ENCODE measurements around the gene FLNC. TPM values are rescaled to one million over a fixed set of nuclear protein-coding genes. Genes with fewer than 3 reads are reported as not detected.
A peak's percentile ranks its signal among the peaks of the same experiment; 100 is the strongest.

Gene FLNC, protein sequence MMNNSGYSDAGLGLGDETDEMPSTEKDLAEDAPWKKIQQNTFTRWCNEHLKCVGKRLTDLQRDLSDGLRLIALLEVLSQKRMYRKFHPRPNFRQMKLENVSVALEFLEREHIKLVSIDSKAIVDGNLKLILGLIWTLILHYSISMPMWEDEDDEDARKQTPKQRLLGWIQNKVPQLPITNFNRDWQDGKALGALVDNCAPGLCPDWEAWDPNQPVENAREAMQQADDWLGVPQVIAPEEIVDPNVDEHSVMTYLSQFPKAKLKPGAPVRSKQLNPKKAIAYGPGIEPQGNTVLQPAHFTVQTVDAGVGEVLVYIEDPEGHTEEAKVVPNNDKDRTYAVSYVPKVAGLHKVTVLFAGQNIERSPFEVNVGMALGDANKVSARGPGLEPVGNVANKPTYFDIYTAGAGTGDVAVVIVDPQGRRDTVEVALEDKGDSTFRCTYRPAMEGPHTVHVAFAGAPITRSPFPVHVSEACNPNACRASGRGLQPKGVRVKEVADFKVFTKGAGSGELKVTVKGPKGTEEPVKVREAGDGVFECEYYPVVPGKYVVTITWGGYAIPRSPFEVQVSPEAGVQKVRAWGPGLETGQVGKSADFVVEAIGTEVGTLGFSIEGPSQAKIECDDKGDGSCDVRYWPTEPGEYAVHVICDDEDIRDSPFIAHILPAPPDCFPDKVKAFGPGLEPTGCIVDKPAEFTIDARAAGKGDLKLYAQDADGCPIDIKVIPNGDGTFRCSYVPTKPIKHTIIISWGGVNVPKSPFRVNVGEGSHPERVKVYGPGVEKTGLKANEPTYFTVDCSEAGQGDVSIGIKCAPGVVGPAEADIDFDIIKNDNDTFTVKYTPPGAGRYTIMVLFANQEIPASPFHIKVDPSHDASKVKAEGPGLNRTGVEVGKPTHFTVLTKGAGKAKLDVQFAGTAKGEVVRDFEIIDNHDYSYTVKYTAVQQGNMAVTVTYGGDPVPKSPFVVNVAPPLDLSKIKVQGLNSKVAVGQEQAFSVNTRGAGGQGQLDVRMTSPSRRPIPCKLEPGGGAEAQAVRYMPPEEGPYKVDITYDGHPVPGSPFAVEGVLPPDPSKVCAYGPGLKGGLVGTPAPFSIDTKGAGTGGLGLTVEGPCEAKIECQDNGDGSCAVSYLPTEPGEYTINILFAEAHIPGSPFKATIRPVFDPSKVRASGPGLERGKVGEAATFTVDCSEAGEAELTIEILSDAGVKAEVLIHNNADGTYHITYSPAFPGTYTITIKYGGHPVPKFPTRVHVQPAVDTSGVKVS (N-terminal part only)
- 12.2 TPM for total RNA-seq
- polyA plus RNA-seq (ENCODE audit: insufficient read depth, low read depth, low replicate concordance) = 2.8 TPM
- long read RNA-seq, donor 1, partial matches to known transcripts = 7 of 7 reads
- long read RNA-seq, donor 1, other reads (novel, unspliced or antisense) = 0 of 7 reads
- long read RNA-seq, donor 2, partial matches to known transcripts = 5 of 5 reads
- long read RNA-seq, donor 2, other reads (novel, unspliced or antisense) = 0 of 5 reads
- long read RNA-seq, donor 3 = 0 reads
- long read RNA-seq, donor 4, full-length matches to known transcripts = 1 of 1 reads
- long read RNA-seq, donor 4, partial matches to known transcripts = 0 of 1 reads
- long read RNA-seq, donor 4, other reads (novel, unspliced or antisense) = 0 of 1 reads
- long read RNA-seq, donor 5 = 0 reads
- long read RNA-seq, donor 6, partial matches to known transcripts = 5 of 5 reads
- long read RNA-seq, donor 6, other reads (novel, unspliced or antisense) = 0 of 5 reads
- long read RNA-seq, donor 7, partial matches to known transcripts = 10 of 13 reads
- long read RNA-seq, donor 7, other reads (novel, unspliced or antisense) = 3 of 13 reads
- long read RNA-seq, donor 8 = 0 reads
- long read RNA-seq, donor 9 = 0 reads
- long read RNA-seq, donor 10 = 0 reads

GRCh38 chr7:128830231-128831177 is at the start of gene FLNC:
TSS of gene FLNC (plus strand) at chr7:128830406. CDS start at chr7:128830638, 232 bp downstream.
- Histone ChIP-seq H3K4me3 (ENCODE audit: low read length in 3 of 3) (peak within 1 kb of the TSS in 2 of 3 donors; percentile 41 to 44), H3K36me3 (ENCODE audit: control insufficient read depth in 2 of 3, insufficient read depth in 3 of 3, low read length in 3 of 3) (no peaks in the 10 kb centered on the region), H3K4me1 (ENCODE audit: control insufficient read depth in 2 of 3, insufficient read depth in 2 of 3, low read depth in 1 of 3, low read length in 3 of 3) (peaks cover 0 to 6% (median 0%) of the 10 kb centered on the region in 3 donors), H3K27ac (ENCODE audit: low read depth in 2 of 2, low read length in 2 of 2) (no peak within 1 kb of the TSS), H3K9ac (ENCODE audit: low read length in 3 of 3) (peak within 1 kb of the TSS in 1 of 3 donors; percentile 18), H3K9me3 (ENCODE audit: control insufficient read depth in 2 of 3, insufficient read depth in 1 of 3, low read length in 3 of 3) (no peaks in the 10 kb centered on the region), H3K27me3 (ENCODE audit: control insufficient read depth, insufficient read depth, low read length) (no peaks in the 10 kb centered on the region)
- FAIRE-seq (no peak), DNase-seq (peak; percentile 75 to 91 (median 78))
- intact Hi-C loops (cut with DNase I) = no loop called here
- TF ChIP-seq, protein P1, sequence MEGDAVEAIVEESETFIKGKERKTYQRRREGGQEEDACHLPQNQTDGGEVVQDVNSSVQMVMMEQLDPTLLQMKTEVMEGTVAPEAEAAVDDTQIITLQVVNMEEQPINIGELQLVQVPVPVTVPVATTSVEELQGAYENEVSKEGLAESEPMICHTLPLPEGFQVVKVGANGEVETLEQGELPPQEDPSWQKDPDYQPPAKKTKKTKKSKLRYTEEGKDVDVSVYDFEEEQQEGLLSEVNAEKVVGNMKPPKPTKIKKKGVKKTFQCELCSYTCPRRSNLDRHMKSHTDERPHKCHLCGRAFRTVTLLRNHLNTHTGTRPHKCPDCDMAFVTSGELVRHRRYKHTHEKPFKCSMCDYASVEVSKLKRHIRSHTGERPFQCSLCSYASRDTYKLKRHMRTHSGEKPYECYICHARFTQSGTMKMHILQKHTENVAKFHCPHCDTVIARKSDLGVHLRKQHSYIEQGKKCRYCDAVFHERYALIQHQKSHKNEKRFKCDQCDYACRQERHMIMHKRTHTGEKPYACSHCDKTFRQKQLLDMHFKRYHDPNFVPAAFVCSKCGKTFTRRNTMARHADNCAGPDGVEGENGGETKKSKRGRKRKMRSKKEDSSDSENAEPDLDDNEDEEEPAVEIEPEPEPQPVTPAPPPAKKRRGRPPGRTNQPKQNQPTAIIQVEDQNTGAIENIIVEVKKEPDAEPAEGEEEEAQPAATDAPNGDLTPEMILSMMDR (IDR thresholded peaks at IDR 0.05; ENCODE audit: borderline replicate concordance, extremely low read depth, insufficient read depth) = no peak

GRCh38 chr7:128781126-128781525 is 49.1 kb upstream of the FLNC start:
- Histone ChIP-seq H3K27ac (ENCODE audit: low read depth in 2 of 2, low read length in 2 of 2) (no peak overlapping the region), H3K27me3 (ENCODE audit: control insufficient read depth, insufficient read depth, low read length) (no peaks in the 10 kb centered on the region), H3K9me3 (ENCODE audit: control insufficient read depth in 2 of 3, insufficient read depth in 1 of 3, low read length in 3 of 3) (peaks cover 0 to 4% (median 0%) of the 10 kb centered on the region in 3 donors), H3K4me3 (ENCODE audit: low read length in 3 of 3) (no peak overlapping the region), H3K36me3 (ENCODE audit: control insufficient read depth in 2 of 3, insufficient read depth in 3 of 3, low read length in 3 of 3) (no peaks in the 10 kb centered on the region), H3K9ac (ENCODE audit: low read length in 3 of 3) (no peak overlapping the region), H3K4me1 (ENCODE audit: control insufficient read depth in 2 of 3, insufficient read depth in 2 of 3, low read depth in 1 of 3, low read length in 3 of 3) (no peaks in the 10 kb centered on the region)
- TF ChIP-seq, protein P1 (IDR thresholded peaks at IDR 0.05; ENCODE audit: borderline replicate concordance, extremely low read depth, insufficient read depth) = no peak
- DNase-seq (no peak), FAIRE-seq (no peak)
- intact Hi-C loops (cut with DNase I) = no loop called here

All from kidney (tissue), 22 donors.